Measurements from ENCODE around the gene CTRB2. TPM values are rescaled to one million over a fixed set of nuclear protein-coding genes. Genes with fewer than 3 reads are reported as not detected.

CTRB2 gene
- total RNA-seq (ENCODE audit: unreplicated experiment): not detected
- long read RNA-seq: 0 reads

GRCh38 chr16:75206749-75207451 lies at the start of gene CTRB2:
TSS of gene CTRB2 (minus strand) at chr16:75207161. CDS start at chr16:75207141, 20 bp downstream.
- Mint-ChIP-seq H3K36me3 (ENCODE audit: low read depth, unreplicated experiment) (no peaks in the 10 kb centered on the region), H3K27ac (ENCODE audit: unreplicated experiment) (no peak within 1 kb of the TSS), H3K27me3 (ENCODE audit: unreplicated experiment) (peaks cover 11% of the 10 kb centered on the region), H3K4me1 (ENCODE audit: unreplicated experiment) (no peaks in the 10 kb centered on the region), H3K9me3 (ENCODE audit: unreplicated experiment) (no peaks in the 10 kb centered on the region), H3K4me3 (ENCODE audit: unreplicated experiment) (no peak within 1 kb of the TSS)
- TF ChIP-seq CTCF (IDR thresholded peaks at IDR 0.05; ENCODE audit: unreplicated experiment): no peak
- DNase-seq (ENCODE audit: low spot score): no peak

- no peak for TF ChIP-seq CTCF (IDR thresholded peaks at IDR 0.05; ENCODE audit: unreplicated experiment)
- Mint-ChIP-seq H3K27ac (ENCODE audit: unreplicated experiment) (peak overlapping the region; percentile 70), H3K36me3 (ENCODE audit: low read depth, unreplicated experiment) (peaks cover 12% of the 10 kb centered on the region), H3K27me3 (ENCODE audit: unreplicated experiment) (peaks cover 14% of the 10 kb centered on the region), H3K9me3 (ENCODE audit: unreplicated experiment) (no peaks in the 10 kb centered on the region), H3K4me1 (ENCODE audit: unreplicated experiment) (peaks cover 60% of the 10 kb centered on the region), H3K4me3 (ENCODE audit: unreplicated experiment) (no peak overlapping the region)
- DNase-seq (ENCODE audit: low spot score): no peak
Measured at GRCh38 chr16:75256059-75256571, 49.2 kb upstream of the CTRB2 start.

DNA sequence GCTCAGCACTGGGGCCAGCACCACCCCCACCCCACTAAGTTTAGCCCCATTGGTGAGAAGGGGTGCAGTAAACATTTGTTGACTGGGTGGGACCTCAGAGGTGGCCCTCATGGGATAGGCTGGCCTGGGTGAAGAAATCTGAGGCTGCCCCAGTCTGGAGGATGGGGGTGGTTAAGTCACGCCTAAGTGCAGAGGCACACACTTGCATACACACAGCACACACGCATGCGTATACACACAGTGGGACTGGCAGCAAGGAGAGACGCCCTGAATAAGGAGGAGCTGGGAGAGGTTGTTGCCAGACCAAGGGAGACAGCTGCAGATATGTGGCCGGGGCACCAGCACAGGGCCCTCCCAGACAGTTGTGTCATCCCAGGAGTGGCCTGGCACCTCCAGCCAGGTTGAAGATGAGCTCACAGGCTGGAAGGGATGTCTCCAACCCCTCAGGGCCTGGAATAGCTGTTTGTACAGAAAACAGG lies 47.4 kb upstream of the CTRB2 start:
- Mint-ChIP-seq H3K9me3 (ENCODE audit: unreplicated experiment) (no peaks in the 10 kb centered on the region), H3K4me1 (ENCODE audit: unreplicated experiment) (peaks cover 58% of the 10 kb centered on the region), H3K36me3 (ENCODE audit: low read depth, unreplicated experiment) (peaks cover 7% of the 10 kb centered on the region), H3K27me3 (ENCODE audit: unreplicated experiment) (peaks cover 21% of the 10 kb centered on the region), H3K27ac (ENCODE audit: unreplicated experiment) (peak overlapping the region; percentile 93), H3K4me3 (ENCODE audit: unreplicated experiment) (peak overlapping the region; percentile 47)
- TF ChIP-seq CTCF (IDR thresholded peaks at IDR 0.05; ENCODE audit: unreplicated experiment): no peak
- no peak for DNase-seq (ENCODE audit: low spot score)

DNA sequence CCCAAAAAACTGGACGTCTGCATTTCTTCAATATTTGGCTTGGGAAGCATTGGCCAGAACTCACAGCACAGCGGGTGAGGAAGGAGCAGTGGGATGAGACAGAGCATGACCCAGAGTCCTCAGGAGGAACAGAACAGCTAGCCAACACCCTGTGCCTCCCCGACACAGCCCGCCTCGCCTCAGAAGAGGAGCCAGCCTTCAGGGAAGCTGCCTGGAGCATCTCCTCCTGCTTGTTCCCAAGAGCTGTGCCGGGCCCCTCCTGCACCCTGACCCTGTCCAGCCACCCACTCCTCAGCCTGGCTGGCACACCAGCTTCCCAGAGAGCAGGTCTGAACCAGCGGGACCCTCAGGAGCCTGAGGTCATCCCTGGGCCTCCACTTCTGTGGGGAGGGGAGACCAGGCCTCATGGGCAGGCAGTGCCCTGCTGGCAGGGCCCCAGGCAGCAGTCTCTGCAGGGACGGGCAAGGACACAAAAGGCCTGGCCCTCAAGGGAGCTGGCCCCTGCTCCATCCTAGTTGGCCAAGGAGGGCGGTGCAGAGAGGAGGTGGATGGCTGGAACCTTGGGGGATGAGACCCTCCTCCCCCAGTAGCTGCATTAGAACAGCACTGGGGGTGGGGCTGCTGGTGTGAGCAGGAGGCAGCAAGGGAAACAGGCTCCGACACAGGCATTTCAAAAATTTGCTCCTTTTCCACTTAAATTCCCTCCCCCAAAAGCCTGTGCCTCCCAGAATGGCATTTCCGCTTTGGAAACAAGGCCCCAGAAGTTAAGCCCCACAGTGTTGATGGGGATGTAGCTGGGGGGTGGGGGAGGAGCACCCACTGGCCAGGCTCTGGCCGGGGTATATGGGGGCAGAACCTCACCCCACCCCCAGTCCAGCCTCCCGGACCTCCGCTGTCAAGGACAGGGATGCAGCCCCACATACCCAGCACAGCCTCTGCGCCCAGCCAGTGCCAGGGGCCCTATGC lies 46.3 kb upstream of the CTRB2 start:
- DNase-seq (ENCODE audit: low spot score): peak; percentile 63
- Mint-ChIP-seq H3K4me1 (ENCODE audit: unreplicated experiment) (peaks cover 59% of the 10 kb centered on the region), H3K4me3 (ENCODE audit: unreplicated experiment) (peak overlapping the region; percentile 86), H3K36me3 (ENCODE audit: low read depth, unreplicated experiment) (peaks cover 2% of the 10 kb centered on the region), H3K27me3 (ENCODE audit: unreplicated experiment) (peaks cover 18% of the 10 kb centered on the region), H3K27ac (ENCODE audit: unreplicated experiment) (peak overlapping the region; percentile 93), H3K9me3 (ENCODE audit: unreplicated experiment) (no peaks in the 10 kb centered on the region)
- TF ChIP-seq CTCF (IDR thresholded peaks at IDR 0.05; ENCODE audit: unreplicated experiment): no peak
